Keratinocyte (primary cell): Measurements from ENCODE around the gene NEBL. TPM values are rescaled to one million over a fixed set of nuclear protein-coding genes. Genes with fewer than 3 reads are reported as not detected.

Experiments
- DNase-seq: peaks from one replicate; pipeline ENCODE4 v3.0.0-alpha.2; 2011; ENCODE audit warnings: low read depth, missing footprints, low spot score
- FAIRE-seq: peaks from 2 replicates; lab custom pipeline; 2011; peaks lifted over from hg19 to GRCh38; lab: Jason Lieb, UNC
- H2AFZ ChIP-seq: 2 replicates; pipeline ENCODE4 v1.6.0; 2012; ENCODE audit warnings: low read length, control low read depth, inconsistent platforms; ENCODE audit not compliant: control insufficient read depth
- H3K27ac ChIP-seq: 2 replicates; pipeline ENCODE4 v1.5.1; 2011; ENCODE audit warnings: low read length; ENCODE audit not compliant: control insufficient read depth, insufficient read depth
- H3K27me3 ChIP-seq: 3 replicates; pipeline ENCODE4 v1.6.0; 2011; ENCODE audit warnings: low read length; ENCODE audit not compliant: control insufficient read depth, insufficient read depth; ENCODE audit errors: extremely low read depth
- H3K36me3 ChIP-seq, 2 experiments: 2 replicates in 1 of 2; 3 replicates in 1 of 2; pipeline ENCODE4 v1.5.1; 2011; ENCODE audit warnings: low read length in 2 of 2, mild to moderate bottlenecking in 1 of 2; ENCODE audit not compliant: control insufficient read depth in 2 of 2, insufficient read depth in 2 of 2; ENCODE audit errors: extremely low read depth in 1 of 2
- H3K4me1 ChIP-seq: 3 replicates; pipeline ENCODE4 v1.5.1; 2011; ENCODE audit warnings: low read length; ENCODE audit not compliant: control insufficient read depth, insufficient read depth; ENCODE audit errors: extremely low read depth
- H3K4me2 ChIP-seq: 3 replicates; pipeline ENCODE4 v1.6.0; 2011; ENCODE audit warnings: low read depth, low read length; ENCODE audit not compliant: control insufficient read depth, insufficient read depth; ENCODE audit errors: extremely low read depth
- H3K4me3 ChIP-seq, 3 experiments: fragments of 200-600 bp in 1 of 3; sonication (generic) in 1 of 3; 2 replicates in 2 of 3; 3 replicates in 1 of 3; pipeline ENCODE4 v1.5.1; 2011 to 2016; ENCODE audit warnings: low read length in 3 of 3, mild to moderate bottlenecking in 3 of 3, control low read depth in 2 of 3, inconsistent platforms in 1 of 3, low read depth in 1 of 3, mixed read lengths in 1 of 3, mixed run types in 1 of 3, moderate library complexity in 1 of 3; ENCODE audit not compliant: control insufficient read depth in 2 of 3, insufficient read depth in 2 of 3; ENCODE audit errors: extremely low read depth in 1 of 3
- H3K79me2 ChIP-seq: 2 replicates; pipeline ENCODE4 v1.6.0; 2012; ENCODE audit warnings: low read length; ENCODE audit not compliant: control insufficient read depth, insufficient read depth
- H3K9ac ChIP-seq: 3 replicates; pipeline ENCODE4 v1.6.0; 2011; ENCODE audit warnings: low read length; ENCODE audit not compliant: control insufficient read depth, insufficient read depth; ENCODE audit errors: extremely low read depth
- H3K9me1 ChIP-seq: 3 replicates; pipeline ENCODE4 v1.6.0; 2011; ENCODE audit warnings: low read length; ENCODE audit not compliant: control insufficient read depth, insufficient read depth; ENCODE audit errors: extremely low read depth
- H3K9me3 ChIP-seq: 2 replicates; pipeline ENCODE4 v1.5.1; 2012; ENCODE audit warnings: low read depth, low read length; ENCODE audit not compliant: control insufficient read depth
- H4K20me1 ChIP-seq: 3 replicates; pipeline ENCODE4 v1.6.0; 2011; ENCODE audit warnings: low read length; ENCODE audit not compliant: control insufficient read depth, insufficient read depth; ENCODE audit errors: extremely low read depth
- EZH2 ChIP-seq: IDR thresholded peaks from one replicate; pipeline ENCODE4 v1.6.1; 2012; ENCODE audit warnings: inconsistent platforms, mild to moderate bottlenecking, low read length, moderate library complexity
- dilution Hi-C: fragments of 300-500 bp; cut with MboI; formaldehyde crosslinking; loops from one replicate; pipeline ENCODE4 v1.7.0; 2020; ENCODE audit warnings: low sequenced_read_pairs; ENCODE audit not compliant: extremely low pct_ligation_motif_present
- polyA plus RNA-seq, 5 experiments: library from polyadenylated mRNA; depleted of rRNA in 3 of 5; stranded (reverse) in 3 of 5; stranded (forward) in 1 of 5; unstranded in 1 of 5; fragments of >200 nt; gene quantifications; 1 replicate in 1 of 5; 2 replicates in 3 of 5; 3 replicates in 1 of 5; pipeline versions ENCODE4 v1.2.1 to v1.2.3, GENCODE V29; 2011 to 2012; ENCODE audit warnings: missing spikeins in 2 of 5, low read depth in 1 of 5, low replicate concordance in 1 of 5
- TF ChIP-seq, protein P1 (sequence below), 3 experiments: IDR thresholded peaks in 1 of 3; conservative IDR thresholded peaks in 1 of 3; optimal IDR thresholded peaks in 1 of 3; 2 replicates in 2 of 3; 3 replicates in 1 of 3; pipeline versions ENCODE3 to v1.5.1; 2011; ENCODE audit warnings: low read length in 3 of 3, mild to moderate bottlenecking in 3 of 3, moderate library complexity in 2 of 3, control low read depth in 1 of 3, inconsistent platforms in 1 of 3; ENCODE audit not compliant: insufficient read depth in 2 of 3; ENCODE audit errors: extremely low read depth in 1 of 3

NEBL gene
- polyA plus RNA-seq, 1 donor (not counting 4 experiments of a cell fraction or from before 2014, with no cell fraction given), result 4.5 TPM

DNA sequence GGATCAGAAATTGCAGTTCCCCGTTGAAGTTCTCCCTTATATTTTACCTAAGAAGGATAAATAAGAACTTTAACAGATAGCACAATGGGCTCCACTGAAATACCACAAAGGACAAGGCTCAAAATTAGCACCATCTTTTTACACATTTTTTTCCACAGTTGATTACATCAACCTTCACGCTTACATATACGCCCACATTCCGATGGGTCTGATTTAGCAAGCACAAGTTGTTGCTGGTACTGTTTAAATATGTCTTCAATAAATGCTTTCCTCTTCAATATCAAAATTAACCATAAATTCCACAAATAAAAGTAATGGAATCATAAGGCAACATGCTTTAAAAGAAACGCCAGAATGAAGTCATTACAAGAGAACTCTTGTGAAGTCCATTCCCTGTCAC is 79.5 kb downstream of the NEBL start:
- Histone ChIP-seq H3K36me3 (no peaks in the 10 kb centered on the region), H4K20me1 (no peaks in the 10 kb centered on the region), H3K4me3 (no peak overlapping the region), H3K9ac (no peak overlapping the region), H3K4me2 (peak overlapping the region; percentile 48), H3K79me2 (no peaks in the 10 kb centered on the region), H2AFZ (peak overlapping the region; percentile 34), H3K9me1 (no peaks in the 10 kb centered on the region), H3K27me3 (no peaks in the 10 kb centered on the region), H3K9me3 (no peaks in the 10 kb centered on the region), H3K4me1 (peaks cover 13% of the 10 kb centered on the region), H3K27ac (no peak overlapping the region)
- FAIRE-seq (peak; percentile 61), DNase-seq (peak; percentile 33)
- dilution Hi-C loops, result no loop called here
- no peak for TF ChIP-seq EZH2
- TF ChIP-seq, protein P1, sequence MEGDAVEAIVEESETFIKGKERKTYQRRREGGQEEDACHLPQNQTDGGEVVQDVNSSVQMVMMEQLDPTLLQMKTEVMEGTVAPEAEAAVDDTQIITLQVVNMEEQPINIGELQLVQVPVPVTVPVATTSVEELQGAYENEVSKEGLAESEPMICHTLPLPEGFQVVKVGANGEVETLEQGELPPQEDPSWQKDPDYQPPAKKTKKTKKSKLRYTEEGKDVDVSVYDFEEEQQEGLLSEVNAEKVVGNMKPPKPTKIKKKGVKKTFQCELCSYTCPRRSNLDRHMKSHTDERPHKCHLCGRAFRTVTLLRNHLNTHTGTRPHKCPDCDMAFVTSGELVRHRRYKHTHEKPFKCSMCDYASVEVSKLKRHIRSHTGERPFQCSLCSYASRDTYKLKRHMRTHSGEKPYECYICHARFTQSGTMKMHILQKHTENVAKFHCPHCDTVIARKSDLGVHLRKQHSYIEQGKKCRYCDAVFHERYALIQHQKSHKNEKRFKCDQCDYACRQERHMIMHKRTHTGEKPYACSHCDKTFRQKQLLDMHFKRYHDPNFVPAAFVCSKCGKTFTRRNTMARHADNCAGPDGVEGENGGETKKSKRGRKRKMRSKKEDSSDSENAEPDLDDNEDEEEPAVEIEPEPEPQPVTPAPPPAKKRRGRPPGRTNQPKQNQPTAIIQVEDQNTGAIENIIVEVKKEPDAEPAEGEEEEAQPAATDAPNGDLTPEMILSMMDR (optimal IDR thresholded peaks at IDR 0.05 in 1 of 3, IDR thresholded peaks at IDR 0.05 in 1 of 3, conservative IDR thresholded peaks at IDR 0.05 in 1 of 3; ENCODE audit: extremely low read depth in 1 of 3, insufficient read depth in 2 of 3, low read length in 3 of 3), result no peak

DNA sequence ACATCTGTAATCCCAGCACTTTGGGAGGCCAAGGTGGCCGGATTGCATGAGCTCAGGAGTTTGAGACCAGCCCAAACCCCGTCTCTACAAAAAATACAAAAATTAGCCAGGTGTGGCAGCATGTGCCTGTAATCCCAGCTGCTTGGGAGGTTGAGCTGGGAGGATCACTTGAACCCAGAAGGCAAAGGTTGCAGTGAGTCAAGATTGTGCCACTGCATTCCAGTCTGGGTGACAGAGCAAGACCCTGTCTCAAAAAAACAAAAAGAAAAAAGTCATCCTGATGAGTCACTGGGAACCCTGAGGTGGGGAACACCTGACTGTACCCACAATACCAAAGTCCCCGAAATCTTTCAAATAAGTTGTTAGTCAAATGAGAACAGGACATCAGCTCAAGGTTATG is 80.0 kb downstream of the NEBL start:
- Histone ChIP-seq H3K4me2 (peak overlapping the region; percentile 48), H3K27ac (no peak overlapping the region), H2AFZ (peak overlapping the region; percentile 34), H3K36me3 (no peaks in the 10 kb centered on the region), H3K9ac (no peak overlapping the region), H4K20me1 (no peaks in the 10 kb centered on the region), H3K9me3 (no peaks in the 10 kb centered on the region), H3K79me2 (no peaks in the 10 kb centered on the region), H3K9me1 (no peaks in the 10 kb centered on the region), H3K4me3 (no peak overlapping the region), H3K27me3 (no peaks in the 10 kb centered on the region), H3K4me1 (peaks cover 13% of the 10 kb centered on the region)
- no peak for TF ChIP-seq EZH2
- TF ChIP-seq, protein P1 (optimal IDR thresholded peaks at IDR 0.05 in 1 of 3, IDR thresholded peaks at IDR 0.05 in 1 of 3, conservative IDR thresholded peaks at IDR 0.05 in 1 of 3; ENCODE audit: extremely low read depth in 1 of 3, insufficient read depth in 2 of 3, low read length in 3 of 3), result no peak
- FAIRE-seq (peak; percentile 29), DNase-seq (peak; percentile 55)
- dilution Hi-C loops, result no loop called here
